HS-27A (cell line): ENCODE results near the gene BICDL2.

Experiments
- DNase-seq: peaks from one replicate; pipeline ENCODE4 v3.0.0-alpha.2; 2012; ENCODE audit warnings: low read depth, missing footprints

BICDL2 gene

DNA sequence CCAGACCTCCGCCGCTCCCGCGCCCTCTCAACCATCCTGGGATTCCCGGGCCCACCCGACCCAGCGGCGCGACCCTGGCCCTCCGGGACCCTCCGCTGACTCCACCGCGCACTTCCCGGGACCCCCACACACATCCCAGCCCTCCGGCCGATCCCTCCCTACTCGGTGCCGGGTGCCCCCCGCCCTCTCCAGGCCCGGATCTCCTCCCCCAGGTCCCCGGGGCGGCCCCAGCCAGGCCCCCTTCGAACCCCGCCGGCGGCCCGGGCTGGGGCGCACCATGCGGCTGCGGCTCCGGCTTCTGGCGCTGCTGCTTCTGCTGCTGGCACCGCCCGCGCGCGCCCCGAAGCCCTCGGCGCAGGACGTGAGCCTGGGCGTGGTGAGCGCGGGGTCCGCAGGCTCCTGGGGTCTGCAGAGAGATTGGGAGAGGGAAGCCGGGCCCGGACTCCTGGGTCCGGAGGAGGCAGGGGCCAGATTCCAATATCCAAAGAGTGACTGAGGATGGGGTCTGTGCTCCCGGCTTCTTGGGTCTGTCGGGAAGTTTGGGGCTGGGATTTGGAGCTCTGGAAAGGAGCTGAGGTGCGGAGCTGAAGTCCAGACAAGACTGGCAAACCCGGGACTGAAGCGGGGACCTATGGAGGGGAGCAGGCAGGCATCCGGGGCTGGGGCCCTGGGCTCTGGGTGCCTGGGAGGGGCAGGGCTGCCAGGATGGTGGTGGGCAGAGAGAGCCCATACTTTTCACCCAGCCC is 10.1 kb upstream of the BICDL2 start:
- no peak for DNase-seq

DNA sequence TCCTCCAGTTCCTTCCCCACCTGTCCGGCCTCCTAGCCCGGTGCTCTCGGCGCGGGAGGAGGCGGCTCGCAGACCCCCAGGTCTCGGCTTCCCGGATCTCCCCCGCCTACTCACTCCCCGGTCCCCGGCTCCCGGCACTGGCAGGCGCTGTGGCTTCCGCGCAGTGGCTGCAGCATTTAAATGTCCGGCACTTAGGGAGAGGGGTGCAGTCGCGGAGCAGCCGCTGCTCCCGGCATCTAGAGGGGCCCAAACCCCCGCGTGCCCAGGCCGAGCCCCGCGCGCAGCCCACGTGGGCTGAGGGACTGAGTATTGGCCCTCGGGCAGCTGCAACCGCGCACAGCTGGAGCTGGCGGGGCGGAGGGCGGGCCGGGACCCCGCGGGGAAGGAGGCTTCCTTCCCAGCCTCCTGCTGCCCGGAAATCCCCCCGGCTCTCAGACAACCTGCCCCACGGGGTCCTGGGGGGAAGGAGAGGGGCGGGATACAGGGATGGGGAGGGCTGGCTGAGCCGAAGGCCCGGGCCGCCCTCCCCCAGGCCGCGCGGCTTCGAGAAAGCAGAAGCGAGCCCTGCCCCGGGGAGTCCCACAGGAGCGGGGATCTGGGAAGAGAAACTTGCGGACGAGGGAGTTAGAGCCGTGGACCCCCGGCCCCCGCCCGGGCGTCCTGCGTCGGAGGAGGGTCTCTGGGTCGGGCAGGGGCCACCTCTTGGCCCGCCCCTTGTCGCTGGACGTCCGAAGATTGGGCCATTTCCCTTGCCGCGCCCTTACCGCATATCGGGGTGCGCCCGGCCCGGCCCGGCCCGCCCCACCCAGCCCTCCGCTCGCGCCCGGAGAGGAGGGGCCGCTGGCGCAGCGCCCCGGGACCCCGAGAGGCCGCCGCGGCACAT is 9.3 kb upstream of the BICDL2 start, which contains the start of gene MMP25:
Gene MMP25 (plus strand): TSS at position 804 of the 883 bp plus-strand sequence. CDS start 357 bp downstream, outside the sequence.
- no peak for DNase-seq

GRCh38 chr16:3044708-3045107 is 8.0 kb upstream of the BICDL2 start:
- no peak for DNase-seq

DNA sequence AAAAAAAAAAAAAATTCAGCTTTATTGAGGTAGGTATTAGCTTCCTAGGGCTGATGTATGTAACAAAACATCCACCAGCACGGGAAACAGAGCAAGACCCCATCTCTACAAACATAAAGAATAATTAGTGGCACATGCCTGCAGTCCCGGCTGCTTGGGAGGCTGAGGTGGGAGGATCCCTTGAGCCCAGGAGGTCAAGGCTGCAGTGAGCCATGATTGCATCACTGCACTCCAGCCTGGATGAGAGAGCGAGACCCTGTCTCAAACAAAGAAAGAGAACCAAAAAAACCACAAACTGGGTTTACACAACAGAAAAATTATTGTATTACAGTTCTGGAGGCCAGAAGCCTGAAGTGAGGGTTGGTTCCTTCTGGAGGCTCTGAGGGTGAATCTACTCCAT is 5.6 kb upstream of the BICDL2 start:
- no peak for DNase-seq

- DNase-seq = no peak
Observed at GRCh38 chr16:3038896-3039295, 2.2 kb upstream of the BICDL2 start.

DNA sequence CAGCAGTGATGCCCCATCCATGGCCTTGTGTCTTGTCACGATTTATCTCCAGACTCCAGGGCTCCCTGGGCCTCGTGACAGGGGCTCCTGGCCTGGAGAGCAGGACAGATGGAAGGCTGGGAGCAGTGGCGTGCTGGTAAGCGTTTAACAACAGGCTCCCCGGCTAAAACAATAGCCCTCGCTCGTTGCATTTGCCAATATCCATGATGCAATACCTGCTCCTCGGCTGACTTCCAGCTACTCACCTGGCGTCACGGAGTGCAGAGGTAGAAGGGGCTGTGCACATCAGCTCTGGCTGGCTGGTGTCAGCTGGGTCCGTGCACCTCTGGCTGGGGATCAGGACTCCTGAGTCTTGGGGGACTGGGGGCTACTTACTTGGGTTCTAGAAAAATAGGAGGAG is 1.5 kb upstream of the BICDL2 start:
- no peak for DNase-seq

- no peak for DNase-seq
Observed at GRCh38 chr16:3035972-3036725, 595 bp downstream of the BICDL2 start.

GRCh38 chr16:3035289-3035971 is 1.3 kb downstream of the BICDL2 start:
- no peak for DNase-seq

DNA sequence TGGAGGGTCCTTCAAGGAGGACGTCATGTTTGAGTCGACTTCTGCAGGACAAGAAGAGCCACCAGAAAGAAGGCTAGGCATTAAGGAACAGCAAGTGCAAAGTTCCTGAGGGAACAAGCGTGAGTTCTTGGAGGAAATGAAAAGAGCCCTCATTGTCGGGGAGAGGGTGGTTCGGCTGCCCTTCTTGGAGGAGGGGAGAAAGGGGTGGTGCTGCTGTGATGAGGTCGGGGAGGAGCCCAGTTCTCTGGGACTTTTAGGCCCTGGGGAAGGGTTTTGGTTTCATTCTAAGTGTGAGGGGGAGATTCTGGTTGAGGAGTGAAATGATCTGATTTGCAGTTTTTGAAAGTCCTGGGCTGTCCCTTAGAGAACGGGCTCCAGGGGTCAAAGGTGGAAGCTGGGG is 4.1 kb downstream of the BICDL2 start:
- no peak for DNase-seq

- no peak for DNase-seq
Observed at GRCh38 chr16:3030222-3031212, 6.2 kb downstream of the BICDL2 start.

GRCh38 chr16:3029491-3030221 is 7.1 kb downstream of the BICDL2 start:
- no peak for DNase-seq

- no peak for DNase-seq
Observed at GRCh38 chr16:3028716-3029319, 7.9 kb downstream of the BICDL2 start.

- no peak for DNase-seq
Observed at GRCh38 chr16:3027983-3028715, 8.6 kb downstream of the BICDL2 start.

GRCh38 chr16:3027489-3027795 is 9.3 kb downstream of the BICDL2 start:
- no peak for DNase-seq

GRCh38 chr16:3026609-3027488 is 9.9 kb downstream of the BICDL2 start:
- DNase-seq = no peak

GRCh38 chr16:3026003-3026378 is 10.8 kb downstream of the BICDL2 start:
- DNase-seq = no peak

- no peak for DNase-seq
Observed at GRCh38 chr16:3025032-3026002, 11.4 kb downstream of the BICDL2 start.
